CD1c-positive myeloid dendritic cell (primary cell): ENCODE measurements around the gene SOD3.

ENCODE experiments used
- DNase-seq: peaks from one replicate; pipeline ENCODE4 v3.0.0-alpha.2; 2016; ENCODE audit errors: extremely low spot score

SOD3 gene, protein sequence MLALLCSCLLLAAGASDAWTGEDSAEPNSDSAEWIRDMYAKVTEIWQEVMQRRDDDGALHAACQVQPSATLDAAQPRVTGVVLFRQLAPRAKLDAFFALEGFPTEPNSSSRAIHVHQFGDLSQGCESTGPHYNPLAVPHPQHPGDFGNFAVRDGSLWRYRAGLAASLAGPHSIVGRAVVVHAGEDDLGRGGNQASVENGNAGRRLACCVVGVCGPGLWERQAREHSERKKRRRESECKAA

DNA sequence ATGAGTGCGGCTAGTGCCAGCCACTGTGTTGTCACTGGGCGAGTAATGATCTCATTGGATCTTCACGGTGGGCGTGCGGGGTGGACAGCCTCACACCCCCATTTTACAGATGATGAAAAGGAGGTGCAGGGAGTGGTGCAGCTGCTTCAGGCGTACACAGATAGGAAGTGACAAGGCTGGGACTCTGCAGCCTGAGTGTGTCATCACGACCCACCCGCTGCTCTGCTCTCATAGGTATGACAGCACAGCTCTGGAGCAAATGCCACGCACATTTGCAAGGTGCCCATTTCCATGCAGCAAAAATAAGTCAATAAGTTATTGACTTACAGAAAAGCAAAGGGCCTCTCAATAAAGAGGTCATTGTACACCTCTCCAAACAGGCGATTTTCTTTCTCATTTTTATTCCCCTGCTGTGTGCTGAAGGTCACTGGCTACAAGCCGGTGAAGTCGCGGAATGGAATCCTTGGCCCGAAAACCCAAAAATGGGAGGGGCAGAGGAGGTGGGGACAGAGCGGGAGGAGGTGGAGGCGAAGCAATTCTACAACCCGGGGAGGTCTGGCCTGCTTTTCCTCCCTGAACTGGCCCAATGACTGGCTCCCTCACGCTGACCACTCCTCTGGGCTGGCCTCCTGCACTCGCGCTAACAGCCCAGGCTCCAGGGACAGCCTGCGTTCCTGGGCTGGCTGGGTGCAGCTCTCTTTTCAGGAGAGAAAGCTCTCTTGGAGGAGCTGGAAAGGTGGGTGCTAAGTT is at the start of gene SOD3:
TSS of gene SOD3 (plus strand) at position 658 of the 750 bp plus-strand sequence. CDS start 3,949 bp downstream, outside the sequence.
- DNase-seq = peak; percentile 35

DNA sequence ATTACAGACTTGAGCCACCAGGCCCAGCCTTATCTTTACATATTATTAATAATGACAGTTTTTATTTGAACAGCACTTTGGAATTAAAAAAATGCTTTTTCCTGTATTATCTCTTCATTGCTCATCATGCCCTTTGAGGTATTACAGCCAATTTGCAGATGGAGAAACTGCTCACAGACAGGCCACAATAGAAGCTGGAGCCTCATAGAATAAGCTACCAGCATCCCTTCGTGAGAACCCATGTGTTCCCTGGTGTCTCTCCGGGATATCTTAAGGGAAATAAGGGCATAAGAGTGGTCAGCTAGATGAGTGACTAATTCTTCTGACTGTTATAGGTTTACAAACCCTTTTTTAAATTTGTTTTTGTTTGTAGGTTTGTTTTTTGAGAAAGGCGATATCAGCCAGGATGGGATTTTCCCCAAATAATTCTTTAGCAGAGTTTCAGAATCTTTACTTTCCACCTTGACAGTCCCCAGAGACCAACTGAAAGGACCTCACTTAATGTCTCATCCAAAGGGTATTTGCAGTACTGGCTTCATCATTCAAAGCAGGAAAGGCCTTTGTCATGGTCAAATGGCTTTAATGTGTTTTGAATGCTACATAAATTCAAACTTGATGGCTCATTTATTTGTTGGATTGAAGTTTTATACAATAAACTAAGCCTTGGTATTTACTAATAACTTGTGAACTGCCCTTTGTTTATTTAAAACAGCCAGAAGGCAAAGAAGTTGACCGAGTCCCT is 48.0 kb upstream of the SOD3 start:
- DNase-seq = no peak

DNA sequence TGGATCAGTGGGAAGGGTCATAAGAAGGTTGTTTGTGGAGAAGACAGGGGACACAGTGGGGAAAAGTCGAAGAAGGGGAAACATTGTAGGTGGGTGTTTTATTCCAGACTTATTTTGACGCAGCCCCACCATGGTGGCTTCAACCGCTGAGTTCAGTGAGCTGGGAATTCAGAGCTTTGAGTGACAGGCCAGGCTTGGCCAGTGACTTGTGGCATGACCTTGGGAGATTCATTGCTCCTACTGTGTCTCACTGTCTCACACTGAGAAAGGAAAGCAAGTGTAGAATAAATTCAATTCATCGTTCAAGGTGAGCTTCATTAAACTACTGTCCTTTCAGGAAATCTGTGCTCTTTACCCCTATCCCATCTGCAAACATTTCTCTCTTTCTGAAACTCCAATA is 47.4 kb upstream of the SOD3 start:
- no peak for DNase-seq

DNA sequence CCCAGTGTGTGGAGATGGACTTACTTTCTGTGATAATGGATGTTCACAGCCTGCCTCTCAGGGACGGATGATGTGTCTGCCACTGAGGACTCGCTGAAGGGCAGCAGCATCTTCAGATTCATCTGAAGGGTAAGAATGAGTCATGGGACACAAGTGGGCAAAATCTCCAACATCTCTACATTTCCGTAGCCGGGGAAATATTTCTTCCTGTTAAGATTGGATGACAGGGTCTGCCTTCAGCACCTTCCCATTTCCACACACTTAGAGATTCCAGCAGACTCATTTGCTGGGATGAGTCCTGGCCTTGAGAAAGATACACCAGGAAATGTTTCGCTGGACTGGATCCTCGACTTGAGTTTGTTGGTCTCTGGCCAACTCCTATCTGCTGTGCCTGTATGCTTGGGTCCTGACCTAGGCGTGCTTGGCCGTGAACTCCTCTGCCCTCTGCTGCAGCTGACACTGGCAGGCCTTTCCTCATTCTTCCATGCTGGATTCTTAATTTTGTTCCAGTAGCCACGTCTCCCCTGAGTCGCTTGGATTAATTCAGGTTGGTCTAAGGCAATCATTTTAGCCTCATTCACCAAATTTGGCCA is 46.5 kb upstream of the SOD3 start:
- DNase-seq = no peak

DNA sequence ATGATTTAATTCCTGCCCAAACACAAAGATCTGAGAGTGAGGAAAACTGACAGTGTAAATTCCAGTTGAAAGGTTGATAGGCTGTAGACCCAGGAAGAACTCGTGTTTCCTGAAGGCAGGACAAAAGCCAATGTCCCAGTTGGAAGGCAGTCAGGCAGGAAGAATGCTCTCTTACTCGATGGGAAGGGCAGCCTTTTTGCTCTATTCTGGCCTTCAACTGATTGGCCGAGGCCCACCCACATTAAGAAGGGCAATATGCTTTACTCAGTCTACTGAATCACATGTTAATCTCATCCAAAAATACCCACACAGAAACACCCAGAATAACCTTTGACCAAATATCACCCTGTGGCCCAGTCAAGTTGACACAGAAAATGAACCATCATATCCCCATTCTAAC is 45.3 kb upstream of the SOD3 start:
- DNase-seq = no peak

DNA sequence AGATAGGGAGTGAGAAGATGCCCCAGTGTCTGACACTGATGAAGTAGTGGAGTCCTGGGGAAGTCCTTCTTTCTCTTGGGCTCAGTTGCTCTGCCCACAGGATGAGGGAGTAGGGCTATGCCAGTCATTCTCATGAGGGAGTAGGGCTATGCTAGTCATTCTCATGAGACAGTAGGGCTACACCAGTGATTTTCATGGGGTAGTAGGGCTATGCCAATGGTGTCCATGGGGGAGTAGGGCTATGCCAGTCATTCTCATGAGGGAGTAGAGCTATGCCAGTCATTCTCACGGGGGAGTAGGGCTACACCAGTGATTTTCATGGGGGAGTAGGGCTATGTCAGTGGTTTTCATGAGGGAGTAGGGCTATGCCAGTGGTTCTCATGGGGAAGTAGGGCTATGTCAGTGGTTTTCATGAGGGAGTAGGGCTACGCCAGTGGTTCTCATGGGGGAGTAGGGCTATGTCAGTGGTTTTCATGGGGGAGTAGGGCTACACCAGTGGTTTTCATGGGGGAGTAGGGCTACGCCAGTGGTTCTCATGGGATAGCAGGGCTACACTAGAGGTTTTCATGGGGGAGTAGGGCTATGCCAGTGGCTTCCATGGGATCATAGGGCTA is 43.3 kb upstream of the SOD3 start:
- no peak for DNase-seq

DNA sequence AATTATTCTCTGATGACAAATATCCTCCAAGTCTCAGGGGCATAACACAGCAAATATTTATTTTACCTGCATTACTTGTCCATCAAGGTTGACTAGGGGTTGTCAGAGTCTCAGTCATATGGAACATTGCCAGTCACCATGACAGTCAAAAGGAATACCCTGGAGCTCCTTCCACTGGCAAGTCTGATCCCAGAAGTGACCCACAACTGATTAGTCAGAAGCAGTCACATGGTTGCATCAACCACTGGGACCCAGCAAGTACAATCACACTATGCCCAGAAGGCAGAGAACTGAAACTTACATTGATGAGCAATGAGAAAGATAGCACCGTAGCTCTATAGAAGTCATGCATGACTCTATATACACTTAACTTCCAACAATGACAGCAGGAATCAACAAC is 41.9 kb upstream of the SOD3 start:
- DNase-seq = peak; percentile 58

DNA sequence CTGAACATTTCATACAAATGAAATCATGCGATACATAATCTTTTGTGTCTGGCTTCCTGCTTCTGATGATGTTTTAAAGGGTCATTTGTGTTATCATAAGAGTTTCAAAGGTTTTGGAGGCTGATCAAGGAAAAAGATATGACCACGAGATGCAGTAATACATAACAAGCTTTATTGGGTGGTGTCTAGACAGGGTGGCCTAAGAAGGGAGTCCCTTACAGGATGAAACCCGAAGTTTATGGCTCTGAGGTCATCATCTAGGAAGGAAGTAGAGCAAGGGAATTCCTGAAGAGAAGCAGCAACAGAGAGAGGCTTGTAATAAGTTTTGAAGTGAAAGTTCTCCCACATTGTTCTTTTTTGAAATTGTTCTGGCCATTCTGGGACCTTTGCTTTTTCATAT is 40.8 kb upstream of the SOD3 start:
- no peak for DNase-seq

DNA sequence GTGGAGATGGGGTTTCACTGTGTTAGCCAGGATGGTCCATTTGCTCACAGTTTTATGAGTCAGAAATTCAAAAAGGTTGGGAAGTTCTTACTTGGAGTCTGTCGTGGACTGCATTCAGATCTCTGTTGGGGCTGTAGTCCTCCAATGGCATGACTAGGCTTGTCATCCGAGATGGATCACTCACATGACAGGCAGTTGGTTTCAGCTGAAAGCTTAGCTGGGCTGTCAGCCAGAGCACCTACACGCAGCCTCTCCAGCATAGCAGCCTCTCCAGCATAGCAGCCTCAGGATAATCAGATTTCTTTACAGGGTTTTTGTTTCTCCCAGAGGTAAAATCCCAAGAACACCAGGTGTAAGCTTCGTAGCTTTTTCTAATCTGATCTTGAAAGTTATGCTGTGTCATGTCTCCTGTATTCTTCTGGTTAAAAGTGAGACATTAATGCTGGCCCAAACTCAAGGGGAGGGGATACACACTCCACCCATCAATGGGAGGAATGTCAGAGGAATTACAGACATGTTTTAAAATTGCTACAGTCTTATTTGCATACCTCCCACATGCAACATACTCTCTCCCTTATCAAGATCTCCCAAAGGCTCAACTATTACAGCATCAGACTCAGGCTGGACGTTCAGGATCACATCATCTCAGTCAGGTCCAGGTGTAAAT is 31.6 kb upstream of the SOD3 start:
- DNase-seq = no peak

DNA sequence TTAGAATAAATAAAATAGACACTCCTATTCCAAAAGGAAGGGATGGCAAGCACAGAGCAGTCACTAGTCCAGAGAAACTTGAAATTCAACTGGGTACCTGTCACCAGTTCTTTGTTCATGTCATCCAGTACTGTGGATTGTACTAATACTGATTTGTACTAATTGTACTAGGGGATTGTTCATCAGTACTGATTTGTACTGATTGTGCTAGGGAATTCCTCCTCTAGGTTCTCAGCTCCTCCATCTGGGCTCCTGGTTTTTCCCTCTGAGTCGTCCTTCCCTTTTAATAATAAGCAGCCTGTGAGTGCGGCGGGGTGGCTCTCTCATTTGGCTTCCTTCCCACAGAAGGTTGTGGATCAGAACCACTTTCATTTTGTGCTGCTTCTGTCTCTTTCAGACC is 31.0 kb upstream of the SOD3 start:
- DNase-seq = no peak

DNA sequence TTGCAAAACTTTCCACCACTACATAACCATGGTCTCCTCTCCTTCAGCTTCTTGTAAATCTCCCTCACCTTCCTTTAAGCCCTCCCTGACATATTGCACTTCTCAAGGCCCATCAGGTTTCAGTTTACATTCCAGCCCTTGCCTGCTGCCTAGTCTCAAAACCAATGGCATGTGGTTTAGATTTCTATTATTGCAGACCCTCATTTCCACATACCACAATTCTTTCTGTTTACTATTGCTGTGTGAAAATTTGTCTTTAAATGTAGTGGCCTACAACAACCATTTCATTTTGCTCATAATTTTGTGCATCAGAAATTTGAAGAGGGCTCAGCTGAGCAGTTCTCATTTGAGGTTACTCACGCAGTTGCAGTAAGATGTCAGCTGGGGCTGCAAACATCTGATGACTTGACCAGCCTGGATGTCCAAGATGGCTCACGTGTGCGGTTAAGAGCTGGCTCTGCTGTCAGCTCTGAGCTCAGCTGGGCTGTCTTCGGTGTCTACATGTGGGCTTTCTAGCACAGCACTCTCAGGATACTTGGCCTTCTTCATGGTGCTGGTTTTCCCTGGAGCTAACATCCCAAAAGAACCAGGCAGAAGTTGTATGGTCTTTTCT is 29.9 kb upstream of the SOD3 start:
- DNase-seq = no peak

DNA sequence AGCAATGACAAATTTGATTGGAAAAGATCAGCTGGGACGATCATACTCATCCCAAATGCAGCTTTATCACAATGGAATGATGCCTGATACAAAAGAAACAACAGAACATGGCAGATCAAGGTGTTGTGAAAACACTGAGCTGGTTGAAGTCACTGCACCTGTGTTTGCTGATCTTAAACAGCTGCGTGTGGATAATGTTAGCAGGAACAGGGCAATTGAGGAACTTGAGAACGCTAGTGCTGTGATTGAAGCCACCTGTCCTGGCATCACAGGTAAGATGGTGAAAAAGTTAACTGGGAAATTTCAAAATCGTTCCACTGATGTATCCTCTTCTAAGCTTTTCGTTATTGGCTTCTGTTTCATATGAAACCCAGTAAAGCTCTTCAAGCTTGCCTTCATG is 27.4 kb upstream of the SOD3 start:
- DNase-seq = no peak

DNA sequence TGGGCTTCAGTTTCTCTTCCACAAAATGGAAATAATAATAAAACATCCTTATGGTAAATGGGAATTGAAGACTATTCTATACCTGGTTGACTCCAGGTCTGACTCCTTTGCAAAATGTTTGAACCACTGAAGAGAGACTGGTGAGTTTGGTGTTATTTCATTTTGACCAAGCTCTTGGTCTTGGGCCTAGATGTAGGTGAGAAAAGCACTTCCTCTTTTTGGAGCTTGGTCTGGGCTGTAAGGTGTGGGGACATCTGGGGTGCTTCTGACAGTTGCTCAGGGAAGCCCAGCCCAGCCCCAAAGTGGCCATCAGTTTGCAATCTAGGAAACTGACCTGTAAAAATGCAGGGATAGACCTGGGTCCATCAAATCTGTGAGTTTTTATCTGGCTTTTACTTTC is 26.8 kb upstream of the SOD3 start:
- DNase-seq = no peak

DNA sequence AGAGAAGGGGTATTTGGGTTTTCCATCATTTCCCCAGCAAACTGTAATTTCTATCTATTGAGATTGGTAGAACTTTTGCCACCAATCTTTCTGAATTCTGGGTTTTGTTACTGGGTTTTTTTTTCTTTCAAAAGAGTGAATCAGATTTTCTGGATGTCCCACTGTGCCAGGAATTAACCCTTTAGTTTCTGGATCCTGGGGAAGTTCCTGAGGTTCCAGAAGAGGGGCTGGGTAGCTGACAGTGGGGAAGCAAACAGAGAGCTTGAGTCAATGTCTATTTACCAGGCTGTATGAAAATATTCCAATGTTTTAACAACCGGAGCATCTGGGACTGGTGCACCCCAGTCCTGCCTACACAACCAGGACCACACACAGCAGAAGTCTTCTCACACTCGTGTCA is 25.8 kb upstream of the SOD3 start:
- DNase-seq = no peak

DNA sequence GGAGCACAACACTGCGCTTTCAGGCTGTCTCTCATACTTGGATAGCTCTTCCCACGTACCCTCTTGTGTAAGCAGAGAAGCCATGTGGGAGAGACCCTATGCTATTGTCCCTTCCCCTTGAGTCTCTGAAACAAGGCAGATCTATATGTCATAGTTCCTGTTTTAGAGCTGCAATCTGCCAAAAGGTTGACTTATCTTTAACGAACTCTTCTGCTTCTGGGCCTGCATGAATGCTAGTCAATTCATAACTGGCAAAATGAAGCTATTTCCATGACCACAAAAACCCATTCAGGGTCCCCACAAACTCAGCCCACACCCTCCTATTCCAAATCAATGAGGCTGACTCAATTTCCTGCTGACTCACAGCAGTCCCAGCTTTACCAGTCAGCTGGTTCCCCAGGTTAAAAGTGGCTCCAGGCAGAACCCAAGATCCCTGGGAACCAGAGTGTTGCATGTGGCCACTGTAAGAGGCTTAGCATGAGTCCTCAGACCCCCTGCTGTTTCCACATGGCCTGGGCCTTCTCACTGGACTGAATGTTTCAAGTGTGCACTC is 25.3 kb upstream of the SOD3 start:
- peak; percentile 75 for DNase-seq

DNA sequence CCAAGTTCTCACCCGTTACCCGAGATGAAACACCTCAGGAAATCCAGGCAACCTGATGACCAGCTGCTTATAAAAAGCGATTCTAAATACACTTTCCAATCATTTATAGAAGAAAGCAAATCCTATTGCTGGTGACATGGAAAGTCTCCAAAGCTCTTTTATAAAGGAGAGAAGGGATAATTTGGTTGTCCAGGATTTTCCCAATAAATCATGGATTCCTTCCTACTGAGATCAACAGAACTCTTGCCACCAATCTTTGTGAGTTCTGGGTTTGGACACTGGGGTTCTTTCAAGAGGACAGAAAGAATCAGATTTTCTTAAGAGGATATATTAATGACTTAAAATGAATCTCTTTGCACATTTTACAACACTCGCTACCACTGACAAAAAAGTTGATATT is 24.7 kb upstream of the SOD3 start:
- DNase-seq = no peak

DNA sequence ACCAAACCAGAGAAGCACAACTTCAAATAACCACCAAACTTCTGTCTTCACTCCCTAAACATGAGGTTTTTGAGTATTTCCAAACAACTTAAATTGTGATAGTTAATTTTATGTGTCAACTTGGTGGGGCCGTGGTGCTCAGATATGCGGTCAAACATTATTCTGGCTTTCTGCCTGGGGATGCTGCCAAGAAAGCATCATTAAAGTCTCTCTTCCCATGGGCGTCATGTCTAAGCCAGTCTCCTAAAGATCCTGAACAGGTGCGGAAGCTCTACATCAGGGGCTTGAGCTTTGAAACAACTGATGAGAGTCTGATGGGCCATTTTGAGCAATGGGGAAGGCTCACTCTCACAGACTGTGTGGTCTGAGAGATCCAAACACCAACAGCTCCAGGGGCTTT is 24.1 kb upstream of the SOD3 start:
- DNase-seq = no peak

DNA sequence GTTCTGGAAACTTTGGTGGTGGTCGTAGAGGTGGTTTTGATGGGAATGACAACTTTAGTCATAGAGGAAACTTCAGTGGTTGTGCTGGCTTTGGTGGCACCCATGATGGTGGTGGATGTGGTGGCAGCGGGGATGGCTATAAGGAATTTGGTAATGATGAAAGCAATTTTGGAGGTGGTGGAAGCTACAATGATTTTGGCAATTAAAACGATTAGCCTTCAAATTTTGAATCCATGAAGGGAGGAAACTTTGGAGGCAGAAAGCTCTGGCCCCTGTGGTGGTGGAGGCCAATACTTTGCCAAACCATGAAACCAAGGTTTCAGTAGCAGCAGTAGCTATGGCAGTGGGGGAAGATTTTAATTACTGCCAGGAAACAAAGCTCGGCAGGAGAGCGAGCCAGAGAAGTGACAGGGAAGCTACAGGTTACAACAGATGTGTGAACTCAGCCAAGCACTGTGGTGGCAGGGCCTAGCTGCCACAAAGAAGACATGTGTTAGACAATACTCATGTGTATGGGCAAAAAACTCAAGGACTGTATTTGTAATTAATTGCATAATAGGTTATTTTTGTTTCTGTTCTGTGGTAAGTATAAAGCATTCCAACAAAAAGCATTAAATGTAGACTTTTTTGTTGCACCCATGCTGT is 23.2 kb upstream of the SOD3 start:
- no peak for DNase-seq

DNA sequence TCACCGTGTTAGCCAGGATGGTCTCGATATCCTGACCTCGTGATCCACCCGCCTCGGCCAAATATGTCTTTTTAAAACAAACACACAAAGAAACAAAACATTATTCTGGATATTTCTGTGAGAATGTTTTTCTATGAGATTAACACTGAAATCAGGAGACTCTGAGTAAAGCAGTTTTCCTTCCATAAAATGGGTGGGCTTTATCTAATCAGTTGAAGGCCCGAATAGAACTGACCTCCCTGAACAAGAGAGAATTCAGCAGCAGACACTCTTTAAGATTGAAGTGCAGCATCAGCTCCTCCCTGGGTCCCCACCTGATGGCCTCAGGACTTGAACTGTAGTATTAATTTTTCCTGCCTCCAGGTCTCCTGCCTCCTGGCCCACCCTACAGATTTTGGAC is 22.4 kb upstream of the SOD3 start:
- no peak for DNase-seq

DNA sequence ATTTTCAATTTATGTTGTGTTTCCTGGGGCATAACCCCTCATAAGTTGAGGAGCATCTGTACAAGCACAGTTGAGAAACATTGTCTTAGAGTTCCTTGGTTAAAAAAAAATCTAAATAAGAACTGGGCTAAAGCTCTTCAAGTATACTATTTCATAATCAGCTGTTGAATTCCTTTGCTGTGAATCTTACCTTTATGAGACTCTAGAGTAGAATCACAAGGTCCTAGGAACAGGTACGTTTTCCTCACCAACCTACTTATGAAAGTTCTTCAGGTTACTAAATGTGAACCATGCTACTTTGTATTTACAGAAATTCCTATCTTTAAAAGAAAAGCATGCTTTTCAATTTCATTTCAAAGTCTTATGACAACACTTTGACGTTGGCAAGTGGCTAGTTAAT is 20.9 kb upstream of the SOD3 start:
- no peak for DNase-seq
